BJ (cell line): ENCODE results near the gene MLX. TPM values are rescaled to one million over a fixed set of nuclear protein-coding genes. Genes with fewer than 3 reads are reported as not detected.
"Not testable (repeated sequence)": the region's sequence is repeated elsewhere in the genome, so short reads cannot be mapped to it uniquely, and the experiment has no call there.

Experiments used
- CTCF ChIA-PET: fragments of 350-600 bp; formaldehyde crosslinking; extraction: SDS; loops from one replicate; lab custom pipeline; 2021; ENCODE audit warnings: antibody characterized with exemption, inconsistent platforms; lab: Yijun Ruan, JAX
- POLR2A ChIA-PET: fragments of 300-600 bp; sonication (Branson Sonifier 250); formaldehyde crosslinking; extraction: SDS; loops from one replicate; lab custom pipeline; 2021; ENCODE audit warnings: antibody characterized with exemption; lab: Charles Lee
- DNase-seq: peaks from one replicate; pipeline ENCODE4 v3.0.0-alpha.2; 2011; ENCODE audit warnings: low read depth
- H3K27me3 ChIP-seq: 2 replicates; pipeline ENCODE4 v1.6.0; 2011; ENCODE audit warnings: low read length; ENCODE audit not compliant: control insufficient read depth, insufficient read depth
- H3K36me3 ChIP-seq: 2 replicates; pipeline ENCODE4 v1.5.1; 2011; ENCODE audit warnings: low read length; ENCODE audit not compliant: control insufficient read depth, insufficient read depth
- H3K4me3 ChIP-seq: 2 replicates; pipeline ENCODE4 v1.5.1; 2011; ENCODE audit warnings: low read depth, mild to moderate bottlenecking, control low read depth, low read length
- polyA plus RNA-seq: library from polyadenylated mRNA; depleted of rRNA; stranded (reverse); fragments of >200 nt; gene quantifications from 2 replicates; pipeline ENCODE4 v1.2.3, GENCODE V29; 2011; rRNA removed
- TF ChIP-seq, protein P1 (sequence below): IDR thresholded peaks from 2 replicates; pipeline ENCODE4 v1.5.1; 2011; ENCODE audit warnings: low read depth, mild to moderate bottlenecking, control low read depth, inconsistent platforms, low read length, moderate library complexity; ENCODE audit not compliant: insufficient read depth

The MLX gene
- polyA plus RNA-seq, 1 experiment, result 50.1 TPM

DNA sequence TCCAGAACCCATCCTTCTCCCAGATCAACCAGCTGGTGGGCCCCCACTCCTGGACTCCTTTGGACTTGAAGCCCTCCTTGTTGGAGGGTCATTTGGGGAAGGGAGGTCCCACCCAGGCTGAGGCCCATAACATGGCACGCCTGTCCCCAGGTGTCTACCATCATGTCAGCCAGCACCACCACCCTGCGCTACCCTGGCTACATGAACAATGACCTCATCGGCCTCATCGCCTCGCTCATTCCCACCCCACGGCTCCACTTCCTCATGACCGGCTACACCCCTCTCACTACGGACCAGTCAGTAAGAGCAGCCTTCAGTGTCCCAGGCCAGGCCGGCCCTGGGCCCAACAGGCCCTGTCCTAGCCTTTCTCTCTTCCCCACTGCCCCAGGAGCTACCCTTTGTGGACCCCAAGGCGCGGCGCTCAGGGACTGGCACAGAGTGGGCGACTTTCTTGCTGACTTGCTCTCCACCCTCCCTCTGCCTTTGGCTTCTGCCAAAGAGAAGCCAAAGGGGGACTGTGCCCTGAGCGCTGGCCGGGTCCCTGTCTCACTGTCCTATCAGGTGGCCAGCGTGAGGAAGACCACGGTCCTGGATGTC is 46.9 kb downstream of the MLX start:
- CTCF ChIA-PET, result interaction anchor here (1.5 kb wide), 1 partner anchor 65 kb away, joined by 3 read pairs; no protein-coding TSS in a partner anchor
- no peak overlapping the region for H3K4me3 ChIP-seq
- TF ChIP-seq, protein P1, sequence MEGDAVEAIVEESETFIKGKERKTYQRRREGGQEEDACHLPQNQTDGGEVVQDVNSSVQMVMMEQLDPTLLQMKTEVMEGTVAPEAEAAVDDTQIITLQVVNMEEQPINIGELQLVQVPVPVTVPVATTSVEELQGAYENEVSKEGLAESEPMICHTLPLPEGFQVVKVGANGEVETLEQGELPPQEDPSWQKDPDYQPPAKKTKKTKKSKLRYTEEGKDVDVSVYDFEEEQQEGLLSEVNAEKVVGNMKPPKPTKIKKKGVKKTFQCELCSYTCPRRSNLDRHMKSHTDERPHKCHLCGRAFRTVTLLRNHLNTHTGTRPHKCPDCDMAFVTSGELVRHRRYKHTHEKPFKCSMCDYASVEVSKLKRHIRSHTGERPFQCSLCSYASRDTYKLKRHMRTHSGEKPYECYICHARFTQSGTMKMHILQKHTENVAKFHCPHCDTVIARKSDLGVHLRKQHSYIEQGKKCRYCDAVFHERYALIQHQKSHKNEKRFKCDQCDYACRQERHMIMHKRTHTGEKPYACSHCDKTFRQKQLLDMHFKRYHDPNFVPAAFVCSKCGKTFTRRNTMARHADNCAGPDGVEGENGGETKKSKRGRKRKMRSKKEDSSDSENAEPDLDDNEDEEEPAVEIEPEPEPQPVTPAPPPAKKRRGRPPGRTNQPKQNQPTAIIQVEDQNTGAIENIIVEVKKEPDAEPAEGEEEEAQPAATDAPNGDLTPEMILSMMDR, result no peak
- POLR2A ChIA-PET, result no interaction called here
- DNase-seq, result no peak
- no peaks in the 10 kb centered on the region for H3K27me3 ChIP-seq
- peaks cover 20% of the 10 kb centered on the region for H3K36me3 ChIP-seq

DNA sequence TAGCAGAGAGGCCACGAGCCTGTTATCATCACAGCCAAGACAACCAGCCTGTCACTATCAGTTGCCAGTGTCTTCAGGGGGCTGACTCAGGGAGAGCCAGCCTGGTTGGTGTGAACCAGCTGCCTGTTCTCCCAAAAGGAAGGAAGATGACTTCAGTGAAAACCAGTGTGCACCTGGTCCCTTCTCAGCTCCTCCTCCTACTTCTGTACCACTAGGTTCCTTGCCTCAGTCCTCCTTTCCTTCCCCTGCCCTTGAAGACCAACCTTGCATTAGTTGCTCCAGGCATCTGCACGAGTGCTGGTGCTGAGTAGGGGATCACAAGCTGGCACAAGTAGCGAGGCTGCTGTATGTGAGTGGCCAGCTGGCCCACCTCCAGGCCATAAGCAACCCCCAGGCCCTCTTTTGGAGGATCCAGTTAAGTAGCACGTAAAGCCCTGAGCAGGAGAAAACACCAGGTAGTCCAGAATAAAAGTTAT is 51.1 kb downstream of the MLX start:
- ChIA-PET POLR2A (no interaction called here), CTCF (interaction anchor here (1.7 kb wide), 1 partner anchor 63 kb away, joined by 6 read pairs; no protein-coding TSS in a partner anchor)
- Histone ChIP-seq H3K27me3 (no peaks in the 10 kb centered on the region), H3K36me3 (peaks cover 11% of the 10 kb centered on the region), H3K4me3 (no peak overlapping the region)
- TF ChIP-seq, protein P1, result no peak
- no peak for DNase-seq

DNA sequence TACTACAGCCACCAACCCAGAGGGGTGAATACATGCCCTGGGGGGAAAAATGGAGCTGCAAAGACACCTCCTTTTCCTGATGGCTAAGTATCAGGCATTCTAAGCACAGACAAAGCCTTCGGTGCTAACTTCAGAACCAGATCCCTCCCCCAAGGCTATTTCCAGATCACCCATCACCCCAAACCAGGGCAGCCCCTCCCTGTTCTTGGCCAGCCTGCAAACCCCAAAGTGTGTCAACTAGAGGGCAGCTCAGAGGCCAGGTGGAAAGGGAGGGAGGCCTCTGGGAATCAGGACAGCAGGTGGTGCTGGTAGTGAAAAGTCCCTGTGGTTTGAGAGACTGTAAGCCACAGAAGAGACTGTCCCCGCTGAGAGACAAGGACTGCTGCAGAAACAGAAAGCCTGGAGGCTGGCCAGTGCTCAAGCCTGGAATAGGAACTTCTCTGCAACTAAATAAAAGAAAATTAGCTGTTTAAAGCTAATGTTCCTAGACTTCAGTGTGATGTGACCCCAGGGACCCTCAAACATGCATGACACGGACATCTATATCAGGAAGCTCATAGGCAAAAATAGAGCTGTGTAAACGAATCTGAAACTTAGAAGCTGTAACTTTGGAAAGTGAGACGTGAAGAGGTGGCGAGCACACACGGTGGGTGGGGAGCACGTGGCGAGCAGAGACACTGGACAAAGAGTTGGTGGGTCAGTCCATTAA is 51.7 kb downstream of the MLX start:
- no peak for DNase-seq
- ChIA-PET CTCF (interaction anchor here (1.7 kb wide), 1 partner anchor 62 kb away, joined by 6 read pairs; no protein-coding TSS in a partner anchor), POLR2A (no interaction called here)
- no peaks in the 10 kb centered on the region for H3K27me3 ChIP-seq
- TF ChIP-seq, protein P1, result peak; percentile 17; the same call in 1 of the 2 replicates
- H3K4me3 ChIP-seq, result no peak overlapping the region
- peaks cover 9% of the 10 kb centered on the region for H3K36me3 ChIP-seq

DNA sequence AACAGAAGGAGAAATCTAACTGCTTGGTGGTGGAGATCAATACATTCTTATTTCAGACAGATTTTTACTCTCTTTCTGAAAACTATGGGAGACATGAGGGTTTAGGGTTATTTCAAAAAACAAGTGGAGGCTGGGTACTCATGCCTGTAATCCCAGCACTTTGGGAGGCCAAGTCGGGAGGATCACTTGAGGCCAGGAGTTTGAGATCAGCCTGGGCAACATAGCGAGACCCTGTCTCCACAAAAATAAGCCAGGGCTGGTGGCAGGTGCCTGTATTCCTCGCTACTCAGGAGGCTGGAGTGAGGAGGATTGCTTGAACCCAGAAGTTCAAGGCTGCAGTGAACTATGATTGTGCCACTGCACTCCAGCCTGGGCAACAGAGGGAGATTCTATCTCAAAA is 55.1 kb downstream of the MLX start:
- H3K36me3 ChIP-seq, DNase-seq, POLR2A ChIA-PET, H3K4me3 ChIP-seq, H3K27me3 ChIP-seq: not testable (repeated sequence)
- CTCF ChIA-PET, result interaction anchor here (1.1 to 1.8 kb wide), 2 partner anchors 13 to 202 kb away, joined by 4 to 8 read pairs; partner anchors contain the start of genes BECN1, RETREG3 and TUBG1

Other genes with a start within 250 kb of the MLX start
- gene STAT3, start 178.7 kb upstream of the MLX start, polyA plus RNA-seq, result 62.0 and 74.4 TPM in 2 replicates
- gene CAVIN1, start 143.8 kb upstream of the MLX start, polyA plus RNA-seq, result 607 and 734 TPM in 2 replicates
- 22.4 and 37.1 TPM in 2 replicates for gene ATP6V0A1, start 108.2 kb upstream of the MLX start, polyA plus RNA-seq
- 16.3 and 45.3 TPM in 2 replicates for gene NAGLU, start 30.9 kb upstream of the MLX start, polyA plus RNA-seq
- 0.49 and 0.54 TPM in 2 replicates for gene HSD17B1, start 14.2 kb upstream of the MLX start, polyA plus RNA-seq
- 28.6 and 41.5 TPM in 2 replicates for gene COASY, start 5.0 kb upstream of the MLX start, polyA plus RNA-seq
- 3.4 and 5.8 TPM in 2 replicates for gene PSMC3IP, start 10.6 kb downstream of the MLX start, polyA plus RNA-seq
- gene RETREG3, start 42.3 kb downstream of the MLX start, polyA plus RNA-seq, result 28.4 and 54.4 TPM in 2 replicates
- gene TUBG1, start 42.6 kb downstream of the MLX start, polyA plus RNA-seq, result 37.2 and 66.1 TPM in 2 replicates
- 11.4 and 15.1 TPM in 2 replicates for gene TUBG2, start 92.2 kb downstream of the MLX start, polyA plus RNA-seq
- gene PLEKHH3, start 109.9 kb downstream of the MLX start, polyA plus RNA-seq, result 5.6 and 9.1 TPM in 2 replicates
- gene CCR10, start 114.7 kb downstream of the MLX start, polyA plus RNA-seq, result 0.91 and 2.3 TPM in 2 replicates
- 51.8 and 90.6 TPM in 2 replicates for gene CNTNAP1, start 115.4 kb downstream of the MLX start, polyA plus RNA-seq
- gene EZH1, start 177.9 kb downstream of the MLX start, polyA plus RNA-seq, result 30.4 and 32.0 TPM in 2 replicates
- 1.7 and 2.8 TPM in 2 replicates for gene RAMP2, start 194.1 kb downstream of the MLX start, polyA plus RNA-seq
- 143 and 181 TPM in 2 replicates for gene VPS25, start 206.3 kb downstream of the MLX start, polyA plus RNA-seq
- 2.1 and 2.9 TPM in 2 replicates for gene WNK4, start 213.5 kb downstream of the MLX start, polyA plus RNA-seq
- 82.8 and 91.9 TPM in 2 replicates for gene COA3, start 231.6 kb downstream of the MLX start, polyA plus RNA-seq
- 0.29 and 0.45 TPM in 2 replicates for gene CNTD1, start 231.8 kb downstream of the MLX start, polyA plus RNA-seq